ENCODE data around the gene IGSF21. TPM values are rescaled to one million over a fixed set of nuclear protein-coding genes. Genes with fewer than 3 reads are reported as not detected.

IGSF21 gene
- total RNA-seq, 5 donors from 2014 or later (not counting 1 experiment from before 2014, with no cell fraction given) = not detected

- Histone ChIP-seq H3K36me3 (ENCODE audit: control insufficient read depth in 2 of 2, extremely low read depth in 1 of 2, insufficient read depth in 1 of 2, low read length in 1 of 2) (no peaks in the 10 kb centered on the region), H3K27ac (ENCODE audit: low read length) (no peak overlapping the region), H3K27me3 (replicated peaks in 1 of 2; ENCODE audit: control insufficient read depth in 2 of 2, extremely low read depth in 1 of 2, insufficient read depth in 2 of 2, low read length in 1 of 2) (peaks cover 0 to 26% of the 10 kb centered on the region in 2 experiments), H3K9me3 (no peaks in the 10 kb centered on the region), H3K4me3 (ENCODE audit: control insufficient read depth in 1 of 2, extremely low read depth in 1 of 2, low read length in 1 of 2) (no peak overlapping the region), H3K4me1 (ENCODE audit: control insufficient read depth in 1 of 2, extremely low read depth in 1 of 2, insufficient read depth in 2 of 2, low read length in 2 of 2) (no peaks in the 10 kb centered on the region)
- Mint-ChIP-seq H3K4me1 (no peaks in the 10 kb centered on the region), H3K36me3 (no peaks in the 10 kb centered on the region), H3K27me3 (peaks cover 16 to 29% of the 10 kb centered on the region in 2 donors), H3K4me3 (no peak overlapping the region), H3K9me3 (peaks cover 4 to 15% (median 6%) of the 10 kb centered on the region in 3 donors), H3K27ac (no peak overlapping the region)
- 82% methylated on average over 6 of the region's 8 CpGs for WGBS (ENCODE audit: insufficient coverage)
- DNase-seq (no peak), ATAC-seq (replicated peaks in 1 of 4) (no peak)
- POLR2A ChIA-PET = no interaction called here
- CTCF ChIA-PET = no interaction called here
Observed at GRCh38 chr1:18411820-18412641, 304.4 kb downstream of the IGSF21 start.

DNA sequence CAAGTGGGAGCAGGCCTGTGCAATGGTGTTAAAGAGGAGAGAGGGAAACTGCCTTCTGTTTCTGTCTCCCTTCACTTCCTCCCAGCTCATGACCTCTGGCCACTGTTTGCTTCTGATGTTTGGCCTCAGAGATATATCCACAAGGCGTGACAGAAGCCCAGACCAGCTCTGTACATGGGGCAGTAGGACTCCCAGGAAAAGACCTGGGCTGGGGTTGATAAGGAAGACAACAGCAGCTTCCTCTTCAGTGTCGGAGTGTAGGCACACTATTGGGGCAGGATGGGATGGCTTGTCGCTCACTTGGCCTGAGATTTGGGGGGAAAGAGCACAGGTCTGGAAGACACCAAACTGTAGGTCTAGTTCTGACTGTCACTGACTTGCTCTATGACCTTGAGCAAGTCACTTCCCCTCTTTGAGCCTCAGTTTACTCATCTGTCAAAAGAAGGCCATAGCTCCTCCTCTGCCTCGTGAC lies 305.3 kb downstream of the IGSF21 start:
- Histone ChIP-seq H3K4me1 (ENCODE audit: control insufficient read depth in 1 of 2, extremely low read depth in 1 of 2, insufficient read depth in 2 of 2, low read length in 2 of 2) (no peaks in the 10 kb centered on the region), H3K27me3 (replicated peaks in 1 of 2; ENCODE audit: control insufficient read depth in 2 of 2, extremely low read depth in 1 of 2, insufficient read depth in 2 of 2, low read length in 1 of 2) (peaks cover 0 to 18% of the 10 kb centered on the region in 2 experiments), H3K9me3 (no peaks in the 10 kb centered on the region), H3K4me3 (ENCODE audit: control insufficient read depth in 1 of 2, extremely low read depth in 1 of 2, low read length in 1 of 2) (no peak overlapping the region), H3K27ac (ENCODE audit: low read length) (no peak overlapping the region), H3K36me3 (ENCODE audit: control insufficient read depth in 2 of 2, extremely low read depth in 1 of 2, insufficient read depth in 1 of 2, low read length in 1 of 2) (no peaks in the 10 kb centered on the region)
- Mint-ChIP-seq H3K36me3 (no peaks in the 10 kb centered on the region), H3K27me3 (peaks cover 14 to 35% of the 10 kb centered on the region in 2 donors), H3K9me3 (peaks cover 4 to 15% (median 6%) of the 10 kb centered on the region in 3 donors), H3K4me1 (no peaks in the 10 kb centered on the region), H3K27ac (no peak overlapping the region), H3K4me3 (no peak overlapping the region)
- POLR2A ChIA-PET = no interaction called here
- DNase-seq (no peak), ATAC-seq (replicated peaks in 1 of 4) (no peak)
- WGBS (ENCODE audit: insufficient coverage) = 65% methylated on average over 3 of the region's 4 CpGs
- CTCF ChIA-PET = no interaction called here

GRCh38 chr1:18413541-18414305 lies 306.1 kb downstream of the IGSF21 start:
- CTCF ChIA-PET = no interaction called here
- H3K27ac Mint-ChIP-seq = no peak overlapping the region
- Histone ChIP-seq H3K9me3 (no peaks in the 10 kb centered on the region), H3K4me3 (ENCODE audit: control insufficient read depth in 1 of 2, extremely low read depth in 1 of 2, low read length in 1 of 2) (no peak overlapping the region), H3K36me3 (ENCODE audit: control insufficient read depth in 2 of 2, extremely low read depth in 1 of 2, insufficient read depth in 1 of 2, low read length in 1 of 2) (no peaks in the 10 kb centered on the region), H3K27ac (ENCODE audit: low read length) (no peak overlapping the region), H3K27me3 (replicated peaks in 1 of 2; ENCODE audit: control insufficient read depth in 2 of 2, extremely low read depth in 1 of 2, insufficient read depth in 2 of 2, low read length in 1 of 2) (peaks cover 0 to 13% of the 10 kb centered on the region in 2 experiments), H3K4me1 (ENCODE audit: control insufficient read depth in 1 of 2, extremely low read depth in 1 of 2, insufficient read depth in 2 of 2, low read length in 2 of 2) (no peaks in the 10 kb centered on the region)
- no peaks in the 10 kb centered on the region for H3K4me1 Mint-ChIP-seq
- WGBS (ENCODE audit: insufficient coverage) = 63% methylated on average over 5 of the region's 13 CpGs
- ATAC-seq (replicated peaks in 1 of 4) (no peak), DNase-seq (no peak)
- no peak overlapping the region for H3K4me3 Mint-ChIP-seq
- H3K9me3 Mint-ChIP-seq = peaks cover 4 to 15% (median 6%) of the 10 kb centered on the region in 3 donors
- H3K27me3 Mint-ChIP-seq = peaks cover 12 to 40% of the 10 kb centered on the region in 2 donors
- no peaks in the 10 kb centered on the region for H3K36me3 Mint-ChIP-seq
- POLR2A ChIA-PET = no interaction called here

DNA sequence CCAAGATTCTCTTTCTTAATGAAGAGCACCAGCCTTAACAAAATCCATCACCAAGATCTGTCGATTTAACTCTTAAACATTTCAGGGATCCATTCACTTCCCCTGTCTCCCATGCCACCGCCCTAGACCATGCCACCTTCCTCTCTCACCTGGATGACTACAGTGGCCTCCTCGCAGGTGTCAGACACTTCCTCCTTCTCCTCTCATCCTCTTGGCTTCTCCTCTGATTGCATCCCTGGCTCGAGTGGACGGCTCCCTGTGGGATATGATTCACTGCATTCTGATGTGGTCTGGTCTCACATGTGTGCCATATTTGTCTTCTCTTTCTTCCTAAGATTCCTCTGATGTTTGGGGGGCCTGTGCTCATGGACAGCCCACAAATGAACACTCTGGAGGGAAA lies 306.7 kb downstream of the IGSF21 start:
- Histone ChIP-seq H3K27me3 (replicated peaks in 1 of 2; ENCODE audit: control insufficient read depth in 2 of 2, extremely low read depth in 1 of 2, insufficient read depth in 2 of 2, low read length in 1 of 2) (peaks cover 0 to 11% of the 10 kb centered on the region in 2 experiments), H3K36me3 (ENCODE audit: control insufficient read depth in 2 of 2, extremely low read depth in 1 of 2, insufficient read depth in 1 of 2, low read length in 1 of 2) (no peaks in the 10 kb centered on the region), H3K9me3 (no peaks in the 10 kb centered on the region), H3K27ac (ENCODE audit: low read length) (no peak overlapping the region), H3K4me3 (ENCODE audit: control insufficient read depth in 1 of 2, extremely low read depth in 1 of 2, low read length in 1 of 2) (no peak overlapping the region), H3K4me1 (ENCODE audit: control insufficient read depth in 1 of 2, extremely low read depth in 1 of 2, insufficient read depth in 2 of 2, low read length in 2 of 2) (no peaks in the 10 kb centered on the region)
- peaks cover 12 to 40% of the 10 kb centered on the region in 2 donors for H3K27me3 Mint-ChIP-seq
- CTCF ChIA-PET = no interaction called here
- H3K9me3 Mint-ChIP-seq = peaks cover 4 to 15% (median 6%) of the 10 kb centered on the region in 3 donors
- ATAC-seq (replicated peaks in 1 of 4) = no peak
- no peaks in the 10 kb centered on the region for H3K36me3 Mint-ChIP-seq
- DNase-seq = no peak
- WGBS (ENCODE audit: insufficient coverage) = 66% methylated on average over 5 of the region's 5 CpGs
- no peaks in the 10 kb centered on the region for H3K4me1 Mint-ChIP-seq
- POLR2A ChIA-PET = no interaction called here
- no peak overlapping the region for H3K27ac Mint-ChIP-seq
- H3K4me3 Mint-ChIP-seq = no peak overlapping the region

DNA sequence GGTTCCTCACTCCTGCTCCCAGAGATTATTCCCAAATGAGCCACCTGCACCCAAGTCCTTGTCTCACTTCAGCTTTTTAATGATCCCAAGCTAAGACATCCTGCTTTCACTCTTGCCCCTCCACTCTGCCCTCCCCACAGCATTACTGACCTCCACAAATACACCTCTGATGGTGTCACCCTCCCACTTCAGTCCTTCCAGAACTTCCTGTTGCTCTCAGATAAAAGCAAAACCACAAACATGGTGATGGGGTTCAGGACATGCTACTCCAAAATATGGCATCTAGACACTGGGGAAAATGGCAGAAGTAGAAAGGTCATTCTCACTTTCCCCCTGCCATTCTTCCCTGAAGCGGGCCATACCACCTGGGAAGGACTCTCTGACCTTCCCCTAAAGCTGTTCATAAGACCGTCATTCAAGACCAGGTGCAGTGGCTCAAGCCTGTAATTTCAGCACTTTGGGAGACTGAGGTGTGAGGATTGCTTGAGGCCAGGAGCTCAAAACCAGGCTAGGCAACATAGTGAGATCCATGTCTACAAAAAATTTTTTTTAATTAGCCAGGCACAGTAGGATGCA lies 307.4 kb downstream of the IGSF21 start:
- WGBS (ENCODE audit: insufficient coverage) = no CpG with 5 or more reads among the region's 2 CpGs
- Histone ChIP-seq H3K4me3 (ENCODE audit: control insufficient read depth in 1 of 2, extremely low read depth in 1 of 2, low read length in 1 of 2) (no peak overlapping the region), H3K27me3 (replicated peaks in 1 of 2; ENCODE audit: control insufficient read depth in 2 of 2, extremely low read depth in 1 of 2, insufficient read depth in 2 of 2, low read length in 1 of 2) (peaks cover 0 to 11% of the 10 kb centered on the region in 2 experiments), H3K27ac (ENCODE audit: low read length) (no peak overlapping the region), H3K36me3 (ENCODE audit: control insufficient read depth in 2 of 2, extremely low read depth in 1 of 2, insufficient read depth in 1 of 2, low read length in 1 of 2) (no peaks in the 10 kb centered on the region), H3K4me1 (ENCODE audit: control insufficient read depth in 1 of 2, extremely low read depth in 1 of 2, insufficient read depth in 2 of 2, low read length in 2 of 2) (no peaks in the 10 kb centered on the region), H3K9me3 (no peaks in the 10 kb centered on the region)
- no peak for DNase-seq
- Mint-ChIP-seq H3K27me3 (peaks cover 12 to 42% of the 10 kb centered on the region in 2 donors), H3K4me1 (no peaks in the 10 kb centered on the region), H3K9me3 (peaks cover 4 to 15% (median 6%) of the 10 kb centered on the region in 3 donors), H3K4me3 (no peak overlapping the region), H3K27ac (no peak overlapping the region), H3K36me3 (no peaks in the 10 kb centered on the region)
- ChIA-PET POLR2A (no interaction called here), CTCF (no interaction called here)
- ATAC-seq (replicated peaks in 1 of 4) = no peak

DNA sequence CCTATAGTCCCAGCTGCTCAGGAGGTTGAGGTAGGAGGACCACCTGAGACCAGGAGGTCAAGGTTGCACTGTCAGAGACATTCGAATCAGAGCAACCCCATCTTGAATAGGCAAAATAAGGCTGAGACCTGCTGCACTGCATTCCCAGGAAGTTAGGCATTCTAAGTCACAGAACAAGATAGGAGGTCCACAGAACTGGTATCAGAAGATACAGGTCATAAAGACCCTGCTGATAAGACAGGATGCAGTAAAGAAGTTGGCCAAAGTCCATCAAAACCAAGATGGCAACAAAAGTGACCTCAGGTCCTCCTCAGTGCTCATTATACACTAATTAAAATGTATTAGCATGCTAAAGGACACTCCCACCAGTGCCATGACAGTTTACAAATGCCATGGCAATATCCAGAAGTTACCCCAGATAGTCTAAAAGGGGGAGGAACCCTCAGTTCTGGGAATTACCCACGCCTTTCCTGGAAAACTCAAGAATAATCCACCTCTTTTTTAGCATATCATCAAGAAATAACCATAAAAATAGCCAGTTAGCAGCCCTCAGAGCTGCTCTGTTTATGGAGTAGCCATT lies 307.9 kb downstream of the IGSF21 start:
- H3K4me1 ChIP-seq (ENCODE audit: control insufficient read depth in 1 of 2, extremely low read depth in 1 of 2, insufficient read depth in 2 of 2, low read length in 2 of 2) = no peaks in the 10 kb centered on the region
- ATAC-seq (replicated peaks in 1 of 4) (no peak), DNase-seq (no peak)
- no peaks in the 10 kb centered on the region for H3K36me3 ChIP-seq (ENCODE audit: control insufficient read depth in 2 of 2, extremely low read depth in 1 of 2, insufficient read depth in 1 of 2, low read length in 1 of 2)
- H3K4me3 Mint-ChIP-seq = no peak overlapping the region
- no peak overlapping the region for H3K4me3 ChIP-seq (ENCODE audit: control insufficient read depth in 1 of 2, extremely low read depth in 1 of 2, low read length in 1 of 2)
- peaks cover 12 to 44% of the 10 kb centered on the region in 2 donors for H3K27me3 Mint-ChIP-seq
- CTCF ChIA-PET = no interaction called here
- 56% methylated on average over 1 of the region's 2 CpGs for WGBS (ENCODE audit: insufficient coverage)
- no peaks in the 10 kb centered on the region for H3K9me3 ChIP-seq
- no peaks in the 10 kb centered on the region for H3K36me3 Mint-ChIP-seq
- H3K27ac ChIP-seq (ENCODE audit: low read length) = no peak overlapping the region
- no peaks in the 10 kb centered on the region for H3K4me1 Mint-ChIP-seq
- peaks cover 0 to 8% of the 10 kb centered on the region in 2 experiments for H3K27me3 ChIP-seq (replicated peaks in 1 of 2; ENCODE audit: control insufficient read depth in 2 of 2, extremely low read depth in 1 of 2, insufficient read depth in 2 of 2, low read length in 1 of 2)
- POLR2A ChIA-PET = no interaction called here
- H3K27ac Mint-ChIP-seq = no peak overlapping the region
- peaks cover 4 to 15% (median 6%) of the 10 kb centered on the region in 3 donors for H3K9me3 Mint-ChIP-seq

Measured in T-cell (primary cell).